CD4-positive, CD25-positive, alpha-beta regulatory T cell (primary cell): Measurements from ENCODE around the gene REXO1. TPM values are rescaled to one million over a fixed set of nuclear protein-coding genes. Genes with fewer than 3 reads are reported as not detected.

Experiments
- ATAC-seq, 2 donors: fragments of 150-1000 bp; cut with Tn5 transposase; one replicate each; pipeline ENCODE4 v1.10.0; 2021; ENCODE audit warnings: low read depth in 2 of 2, moderate number of reproducible peaks in 2 of 2, moderate library complexity in 1 of 2
- DNase-seq, 3 donors: peaks; one replicate each; pipeline versions ENCODE4 v3.0.0 to v3.0.0-alpha.2; 2012 to 2022; ENCODE audit warnings: mixed read lengths in 1 of 3
- H3K27ac ChIP-seq: one replicate; pipeline ENCODE4 v1.7.0; 2013; ENCODE audit warnings: mild to moderate bottlenecking, low read length; ENCODE audit not compliant: insufficient read depth, poor library complexity, severe bottlenecking
- H3K27me3 ChIP-seq: one replicate; pipeline ENCODE4 v1.7.0; 2013; ENCODE audit warnings: low read length; ENCODE audit not compliant: control insufficient read depth, insufficient read depth
- H3K36me3 ChIP-seq: one replicate; pipeline ENCODE4 v1.7.0; 2013; ENCODE audit warnings: mild to moderate bottlenecking, low read length, moderate library complexity; ENCODE audit not compliant: control insufficient read depth, insufficient read depth
- H3K4me1 ChIP-seq: 2 replicates; pipeline ENCODE4 v1.7.0; 2013; ENCODE audit warnings: mild to moderate bottlenecking, low read length; ENCODE audit not compliant: insufficient read depth, control insufficient read depth, poor library complexity, severe bottlenecking
- H3K4me3 ChIP-seq: one replicate; pipeline ENCODE4 v1.7.0; 2013; ENCODE audit warnings: low read depth, mild to moderate bottlenecking, low read length, moderate library complexity
- H3K9me3 ChIP-seq, 2 experiments: 1 replicate in 1 of 2; 2 replicates in 1 of 2; pipeline ENCODE4 v1.7.0; 2013; ENCODE audit warnings: low read length in 2 of 2, mild to moderate bottlenecking in 1 of 2, moderate library complexity in 1 of 2; ENCODE audit not compliant: control insufficient read depth in 2 of 2
- H3K27ac Mint-ChIP-seq, 3 donors: one replicate each; pipeline ENCODE4 v1.8.0; 2020 to 2022; ENCODE audit warnings: mild to moderate bottlenecking in 3 of 3, mixed read lengths in 3 of 3, moderate library complexity in 2 of 3
- H3K27me3 Mint-ChIP-seq: one replicate; pipeline ENCODE4 v1.8.0; 2022; ENCODE audit warnings: mild to moderate bottlenecking, mixed read lengths
- H3K36me3 Mint-ChIP-seq: one replicate; pipeline ENCODE4 v1.8.0; 2020; ENCODE audit warnings: mixed read lengths
- H3K4me1 Mint-ChIP-seq, 4 donors: one replicate each; pipeline ENCODE4 v1.8.0; 2020 to 2022; ENCODE audit warnings: mixed read lengths in 4 of 4, mild to moderate bottlenecking in 1 of 4
- H3K4me3 Mint-ChIP-seq, 4 donors: one replicate each; pipeline ENCODE4 v1.8.0; 2020 to 2022; ENCODE audit warnings: mild to moderate bottlenecking in 4 of 4, mixed read lengths in 4 of 4, moderate library complexity in 3 of 4
- H3K9me3 Mint-ChIP-seq, 7 donors: one replicate each; pipeline ENCODE4 v1.8.0; 2020 to 2022; ENCODE audit warnings: mixed read lengths in 7 of 7, mild to moderate bottlenecking in 3 of 7, moderate library complexity in 2 of 7
- polyA plus RNA-seq, 4 donors: library from polyadenylated mRNA; unstranded; fragments of 300-500 nt; fragmentation: Illumina TruSeq; gene quantifications; one replicate each; pipeline ENCODE4 v1.2.3, GENCODE V29; 2021
- total RNA-seq: library from RNA; stranded (reverse); gene quantifications from one replicate; pipeline ENCODE4 v1.2.3, GENCODE V29; 2022

The REXO1 gene
- total and polyA plus RNA-seq, 5 donors from 2014 or later: 2.5 to 103 (median 3.7) TPM

DNA sequence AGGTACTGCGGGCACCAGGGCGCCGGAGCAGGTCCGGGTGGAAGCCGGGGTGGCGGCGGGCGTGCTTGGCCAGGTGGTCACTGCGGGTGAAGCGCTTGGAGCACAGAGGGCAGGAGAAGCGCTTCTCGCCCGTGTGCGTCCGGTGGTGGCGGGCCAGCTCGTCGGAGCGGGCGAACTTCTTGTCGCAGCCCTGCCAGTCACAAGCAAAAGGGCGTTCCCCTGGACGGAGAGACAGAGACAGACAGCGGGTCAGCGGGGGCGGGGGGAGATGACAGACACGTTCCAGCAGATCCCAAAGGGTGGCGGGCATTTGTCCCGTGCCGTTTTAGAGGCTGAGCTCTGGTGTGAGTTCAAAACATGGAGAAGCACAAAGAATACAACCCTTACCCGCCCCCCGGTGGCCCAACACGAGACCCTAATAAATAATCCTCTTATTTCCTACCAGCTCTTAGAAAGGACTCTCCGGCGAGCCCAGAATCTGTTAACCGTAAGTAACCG lies 6.3 kb upstream of the REXO1 start:
- ATAC-seq: no peak
- Mint-ChIP-seq H3K4me3 (peak overlapping the region; percentile 64 to 91 (median 84)), H3K27me3 (no peaks in the 10 kb centered on the region), H3K36me3 (peaks cover 3% of the 10 kb centered on the region), H3K4me1 (peaks cover 0 to 65% (median 20%) of the 10 kb centered on the region in 4 donors), H3K9me3 (no peaks in the 10 kb centered on the region), H3K27ac (peak overlapping the region; percentile 79 to 96 (median 86))
- Histone ChIP-seq H3K4me1 (peaks cover 84% of the 10 kb centered on the region), H3K4me3 (no peak overlapping the region), H3K27ac (peak overlapping the region; percentile 81), H3K9me3 (no peaks in the 10 kb centered on the region), H3K36me3 (no peaks in the 10 kb centered on the region), H3K27me3 (no peaks in the 10 kb centered on the region)
- no peak for DNase-seq

DNA sequence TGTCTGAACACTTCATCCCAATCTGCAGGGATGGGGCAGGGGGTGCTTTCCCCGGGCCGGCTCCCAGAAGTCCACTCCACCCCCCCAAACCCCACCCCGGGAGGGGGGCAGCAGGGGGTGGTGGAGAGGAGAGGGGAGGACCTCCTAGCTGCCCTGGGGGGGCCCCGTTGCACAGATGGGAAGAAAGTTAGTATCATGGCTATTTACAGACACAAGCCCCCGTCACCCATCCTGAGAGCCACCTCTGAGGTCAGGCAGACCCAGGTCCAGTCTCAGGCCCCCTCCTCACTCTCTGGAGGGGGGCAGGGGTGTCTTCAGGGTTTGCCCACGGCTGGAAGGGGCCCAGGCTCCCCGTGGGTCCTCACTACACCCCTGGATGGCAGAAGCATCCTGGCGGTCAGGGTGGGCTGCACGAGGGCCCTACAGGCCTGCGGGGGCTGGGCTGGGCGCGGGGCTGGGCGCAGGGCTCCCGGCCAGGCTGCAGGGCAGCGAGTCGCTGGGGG lies 5.8 kb upstream of the REXO1 start:
- H3K4me1 ChIP-seq: peaks cover 80% of the 10 kb centered on the region
- no peak overlapping the region for H3K27ac ChIP-seq
- H3K27me3 ChIP-seq: no peaks in the 10 kb centered on the region
- ATAC-seq (no peak), DNase-seq (no peak)
- H3K4me3 ChIP-seq: no peak overlapping the region
- Mint-ChIP-seq H3K9me3 (no peaks in the 10 kb centered on the region), H3K27ac (no peak overlapping the region), H3K27me3 (no peaks in the 10 kb centered on the region), H3K4me1 (peaks cover 0 to 65% (median 18%) of the 10 kb centered on the region in 4 donors), H3K36me3 (peaks cover 3% of the 10 kb centered on the region), H3K4me3 (peak overlapping the region in 1 of 4 donors; percentile 91)
- H3K9me3 ChIP-seq: no peaks in the 10 kb centered on the region
- H3K36me3 ChIP-seq: no peaks in the 10 kb centered on the region

DNA sequence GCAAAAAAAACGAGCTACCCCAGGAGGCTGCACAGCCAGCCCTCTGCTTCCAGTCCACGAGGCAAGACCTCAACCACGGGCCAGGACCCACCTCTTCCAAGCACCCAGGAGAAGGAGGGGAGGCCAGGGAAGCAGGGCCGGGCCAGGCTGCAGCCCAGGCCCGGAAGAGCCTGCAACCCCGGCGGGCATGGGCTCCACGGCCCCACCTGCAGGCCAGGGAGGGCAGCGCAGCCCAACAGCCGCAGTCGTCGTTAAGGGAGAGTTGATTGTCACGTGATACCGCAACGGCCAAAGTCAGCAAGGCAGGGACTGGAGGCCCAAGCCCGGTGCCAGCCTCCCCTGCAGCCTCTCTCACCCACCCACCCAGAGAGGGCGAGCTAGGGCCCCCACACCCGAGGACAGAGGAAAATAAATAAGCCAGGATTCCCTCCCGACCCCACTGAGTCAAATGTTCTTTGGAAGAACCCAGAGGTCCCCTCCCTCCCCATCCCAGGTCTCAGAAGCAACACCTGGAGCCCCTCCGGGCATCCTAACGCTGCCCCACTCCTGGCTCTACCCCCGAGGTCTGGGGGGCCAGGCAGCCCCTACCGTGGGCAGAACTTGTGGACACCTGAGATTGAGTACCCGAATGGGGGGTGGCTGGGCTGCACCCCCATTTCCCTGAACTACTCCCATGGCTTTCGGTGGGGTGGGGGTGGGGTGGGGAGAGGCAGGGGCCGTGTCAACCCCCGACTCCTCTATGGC lies 5.2 kb upstream of the REXO1 start:
- H3K27me3 ChIP-seq: no peaks in the 10 kb centered on the region
- no peak overlapping the region for H3K4me3 ChIP-seq
- Mint-ChIP-seq H3K27me3 (peaks cover 4% of the 10 kb centered on the region), H3K4me1 (peaks cover 0 to 65% (median 19%) of the 10 kb centered on the region in 4 donors), H3K4me3 (peak overlapping the region; percentile 83 to 94 (median 84)), H3K27ac (peak overlapping the region; percentile 26 to 93 (median 79)), H3K9me3 (no peaks in the 10 kb centered on the region), H3K36me3 (peaks cover 3% of the 10 kb centered on the region)
- peaks cover 78% of the 10 kb centered on the region for H3K4me1 ChIP-seq
- no peaks in the 10 kb centered on the region for H3K9me3 ChIP-seq
- peak overlapping the region; percentile 51 for H3K27ac ChIP-seq
- DNase-seq: peak; percentile 72 to 90 (median 76)
- peak; percentile 26 to 30 for ATAC-seq
- H3K36me3 ChIP-seq: no peaks in the 10 kb centered on the region

DNA sequence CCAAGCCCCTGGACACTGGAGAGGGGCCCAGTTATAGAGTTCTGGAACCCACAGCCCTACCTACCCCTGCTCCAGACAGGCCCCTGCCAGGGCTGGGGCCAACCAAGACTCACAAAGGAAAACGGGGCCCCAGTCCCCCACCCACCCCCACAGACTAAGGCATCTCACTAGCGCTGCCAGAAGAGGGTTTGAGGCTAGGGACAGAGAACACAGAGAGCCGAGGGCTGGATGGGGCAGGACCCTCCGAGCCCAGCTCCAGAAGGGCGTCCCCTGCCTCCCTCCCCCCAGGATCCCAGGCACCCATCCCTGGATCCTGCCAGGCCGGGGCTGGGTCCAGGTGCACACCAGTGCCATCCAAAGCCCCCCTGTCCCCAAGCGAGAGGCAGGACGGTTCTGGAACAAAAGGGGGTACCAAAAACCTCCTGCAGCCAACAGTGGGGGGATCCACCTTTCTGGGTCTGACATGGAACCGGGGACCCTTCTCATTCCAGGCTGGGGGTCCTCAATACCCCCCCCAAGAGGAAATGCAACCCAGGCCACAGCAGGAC lies 4.4 kb upstream of the REXO1 start:
- no peaks in the 10 kb centered on the region for H3K27me3 ChIP-seq
- peak overlapping the region in 1 of 3 donors; percentile 62 for H3K27ac Mint-ChIP-seq
- peak overlapping the region in 2 of 4 donors; percentile 33 to 86 for H3K4me3 Mint-ChIP-seq
- peaks cover 0 to 57% (median 17%) of the 10 kb centered on the region in 4 donors for H3K4me1 Mint-ChIP-seq
- H3K36me3 ChIP-seq: no peaks in the 10 kb centered on the region
- peaks cover 71% of the 10 kb centered on the region for H3K4me1 ChIP-seq
- ATAC-seq: no peak
- H3K4me3 ChIP-seq: no peak overlapping the region
- H3K9me3 ChIP-seq: no peaks in the 10 kb centered on the region
- H3K36me3 Mint-ChIP-seq: peaks cover 3% of the 10 kb centered on the region
- no peaks in the 10 kb centered on the region for H3K9me3 Mint-ChIP-seq
- peak overlapping the region; percentile 74 for H3K27ac ChIP-seq
- DNase-seq: no peak
- H3K27me3 Mint-ChIP-seq: peaks cover 4% of the 10 kb centered on the region

DNA sequence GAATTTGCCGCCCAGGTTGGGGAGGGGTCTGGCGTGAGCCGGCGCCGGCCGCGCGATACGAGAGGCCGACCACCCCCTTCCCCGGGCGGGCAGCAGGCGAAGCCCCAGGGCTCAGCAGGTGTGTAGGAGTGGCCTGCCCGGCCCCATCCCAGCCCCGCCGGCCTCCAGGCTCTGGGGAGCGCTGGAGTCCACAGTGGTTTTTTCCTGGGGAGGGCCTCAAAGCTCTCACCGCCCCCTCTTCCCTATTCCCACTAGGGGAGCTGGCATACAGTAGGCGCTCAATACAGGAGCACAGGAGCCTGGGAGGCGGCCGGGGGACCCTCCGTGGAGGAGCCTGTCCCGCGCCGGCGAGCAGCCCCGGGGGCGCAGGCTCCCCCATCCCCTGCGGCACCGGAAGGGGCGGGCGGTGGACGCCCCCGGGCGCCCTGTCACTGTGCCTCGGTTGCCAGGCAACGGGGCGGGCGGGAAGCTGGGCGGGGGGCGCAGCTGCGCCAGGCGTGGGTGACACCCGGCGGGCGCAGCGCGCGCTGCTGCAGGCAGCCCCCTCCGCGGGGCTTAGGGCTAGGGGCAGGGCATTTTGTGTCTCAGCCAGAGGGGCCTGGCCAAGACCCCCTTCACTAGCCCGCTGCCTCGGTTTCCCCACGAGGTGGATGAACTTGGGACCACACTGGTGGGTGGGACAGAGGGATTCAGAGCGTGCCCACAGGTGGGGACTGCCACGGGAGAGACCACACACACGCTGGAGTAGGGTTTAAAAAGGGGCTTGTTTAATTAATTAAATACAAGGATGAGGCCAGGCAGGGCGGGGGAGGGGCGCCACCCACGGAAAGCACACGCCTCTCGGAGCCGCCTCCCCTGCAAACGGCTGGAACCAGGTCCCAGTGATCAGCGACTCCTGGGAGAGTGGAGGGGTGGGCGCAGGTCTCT lies 3.6 kb upstream of the REXO1 start:
- Histone ChIP-seq H3K27me3 (no peaks in the 10 kb centered on the region), H3K4me1 (peaks cover 72% of the 10 kb centered on the region), H3K36me3 (no peaks in the 10 kb centered on the region), H3K27ac (peak overlapping the region; percentile 74), H3K4me3 (no peak overlapping the region), H3K9me3 (no peaks in the 10 kb centered on the region)
- Mint-ChIP-seq H3K36me3 (peaks cover 3% of the 10 kb centered on the region), H3K9me3 (no peaks in the 10 kb centered on the region), H3K4me3 (peak overlapping the region in 2 of 4 donors; percentile 33 to 92), H3K27me3 (peaks cover 4% of the 10 kb centered on the region), H3K27ac (peak overlapping the region; percentile 44 to 77 (median 62)), H3K4me1 (peaks cover 0 to 62% (median 22%) of the 10 kb centered on the region in 4 donors)
- no peak for ATAC-seq
- DNase-seq: peak; percentile 65 to 74 (median 67)

DNA sequence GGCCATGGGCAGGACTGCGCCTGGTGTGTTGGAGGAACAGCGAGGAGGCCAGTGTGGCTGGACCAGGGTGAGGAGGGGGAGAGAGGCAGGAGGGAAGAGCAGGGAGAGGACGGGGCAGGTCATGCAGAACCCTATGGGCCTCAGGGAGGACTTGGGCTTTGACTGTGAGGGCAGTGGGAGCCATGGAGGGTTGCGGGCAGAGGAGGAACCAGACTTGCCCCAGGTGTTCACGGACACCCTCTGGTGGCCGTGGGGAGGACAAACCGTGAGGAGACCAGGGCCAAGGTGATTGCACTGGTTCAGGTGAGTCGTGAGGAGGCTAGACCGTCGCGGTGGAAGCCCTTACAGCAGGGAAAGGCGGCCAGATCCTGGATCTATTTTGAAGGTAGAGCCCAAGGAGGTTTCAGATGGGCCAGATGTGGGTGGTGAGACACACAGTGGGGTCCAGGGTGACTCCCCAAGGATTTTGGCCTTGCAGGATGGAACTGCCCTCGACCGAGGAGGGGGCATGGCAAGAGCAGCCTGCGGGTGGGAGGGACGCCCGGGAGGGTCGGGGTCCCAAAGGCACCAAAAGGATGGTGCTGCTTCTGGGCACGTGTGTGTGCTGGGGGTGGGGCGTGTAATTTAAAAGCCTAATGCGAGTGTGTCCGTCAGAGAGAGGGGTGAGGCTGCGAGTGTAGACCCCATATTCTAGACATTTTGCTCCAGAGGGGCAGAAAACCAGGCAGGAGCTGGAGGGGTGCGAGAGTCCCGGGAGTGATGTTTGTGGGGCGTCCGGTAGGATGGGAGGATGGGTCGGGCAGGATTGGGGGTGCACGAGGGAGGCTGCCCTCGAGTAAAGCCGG lies 2.7 kb upstream of the REXO1 start:
- H3K36me3 Mint-ChIP-seq: peaks cover 6% of the 10 kb centered on the region
- H3K4me1 Mint-ChIP-seq: peaks cover 0 to 68% (median 27%) of the 10 kb centered on the region in 4 donors
- no peak overlapping the region for H3K4me3 ChIP-seq
- no peaks in the 10 kb centered on the region for H3K9me3 ChIP-seq
- H3K36me3 ChIP-seq: no peaks in the 10 kb centered on the region
- H3K27ac Mint-ChIP-seq: peak overlapping the region; percentile 89 to 98 (median 91)
- DNase-seq: peak in 1 of 3 donors; percentile 32
- H3K27ac ChIP-seq: peak overlapping the region; percentile 74
- H3K4me1 ChIP-seq: peaks cover 73% of the 10 kb centered on the region
- peaks cover 4% of the 10 kb centered on the region for H3K27me3 Mint-ChIP-seq
- H3K4me3 Mint-ChIP-seq: peak overlapping the region in 3 of 4 donors; percentile 85 to 92 (median 88)
- no peak for ATAC-seq
- no peaks in the 10 kb centered on the region for H3K9me3 Mint-ChIP-seq
- H3K27me3 ChIP-seq: no peaks in the 10 kb centered on the region
